Right kidney (tissue), 1 donor: ENCODE measurements around the gene TAF3.

Source experiments
- DNase-seq: peaks from one replicate; pipeline ENCODE4 v3.0.0-alpha.2; 2016

The TAF3 gene

DNA sequence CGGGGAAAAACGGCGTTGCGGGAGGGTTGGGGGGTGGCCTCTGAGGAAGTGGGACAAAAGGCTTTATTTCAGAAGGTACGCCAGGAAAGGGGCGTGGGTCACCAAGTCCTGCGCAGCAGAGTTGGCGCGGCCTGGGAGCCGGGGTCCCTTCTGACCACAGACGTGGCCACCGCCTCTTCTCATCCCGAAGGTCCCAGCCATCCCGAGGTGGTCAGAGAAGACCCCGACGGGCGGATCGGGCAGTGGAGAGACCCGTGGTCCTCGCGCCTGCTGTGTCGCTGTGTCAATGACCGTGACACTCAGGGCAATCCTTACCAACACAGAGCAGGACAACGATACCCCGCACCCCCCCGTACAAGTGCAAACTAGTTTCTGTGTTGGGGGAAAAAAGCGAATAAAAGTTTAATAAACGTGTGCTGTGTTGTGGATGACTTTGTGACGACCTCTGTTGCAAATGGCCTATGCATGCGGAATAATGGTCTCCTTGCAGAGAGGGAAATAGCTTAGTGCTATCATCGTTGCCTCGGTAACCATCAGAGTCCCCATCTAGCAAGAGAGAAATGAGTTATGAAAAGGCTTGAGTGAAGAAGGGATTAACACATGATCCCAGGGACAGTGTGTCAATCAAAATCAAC lies 216.8 kb downstream of the TAF3 start:
- DNase-seq = no peak

DNA sequence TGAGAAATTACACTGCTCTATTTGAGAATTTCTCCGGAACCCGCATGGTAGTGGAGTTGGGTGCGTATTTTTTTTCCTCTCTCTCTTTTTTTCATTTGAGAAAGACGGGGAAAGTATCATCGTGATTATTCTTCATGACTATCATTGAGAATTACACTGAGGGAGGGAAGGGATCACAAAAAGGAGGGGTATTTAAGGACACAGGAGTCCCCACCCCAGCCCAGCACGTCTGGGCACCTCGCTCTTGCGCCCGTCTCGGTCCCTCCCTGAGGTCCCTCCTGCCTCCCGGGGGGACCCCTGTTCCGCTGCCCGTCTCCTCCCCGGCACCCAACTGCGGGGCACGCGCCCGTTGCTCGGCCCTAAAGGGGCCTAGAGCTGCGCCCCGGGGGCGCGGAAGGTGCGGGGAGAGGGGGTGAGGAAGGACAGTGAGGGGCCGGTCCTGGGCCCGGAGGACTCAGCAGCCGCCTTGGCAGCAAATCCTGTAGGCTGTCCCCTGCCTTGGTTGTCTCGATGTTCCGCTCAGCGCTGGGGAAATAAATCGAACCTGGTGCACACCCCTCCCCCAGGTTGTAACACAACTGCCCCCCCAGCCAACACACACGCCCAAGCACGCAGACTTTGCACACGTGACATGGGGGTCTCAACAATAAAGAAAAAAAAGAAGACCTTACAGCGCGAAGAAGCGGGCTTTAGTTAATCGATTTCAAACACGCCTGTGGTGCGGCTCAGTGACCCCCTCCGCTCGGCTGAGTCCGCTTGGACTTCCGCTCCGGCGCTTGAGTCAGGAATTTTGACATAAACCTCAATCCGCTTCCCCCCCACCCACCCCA lies 217.6 kb downstream of the TAF3 start:
- DNase-seq = peak; percentile 67

- DNase-seq = peak; percentile 43
Measured at GRCh38 chr10:8036506-8037198, 218.3 kb downstream of the TAF3 start.

GRCh38 chr10:8037199-8037801 lies 219.0 kb downstream of the TAF3 start:
- peak; percentile 77 for DNase-seq

- peak; percentile 60 for DNase-seq
Measured at GRCh38 chr10:8037941-8038894, 219.9 kb downstream of the TAF3 start.

DNA sequence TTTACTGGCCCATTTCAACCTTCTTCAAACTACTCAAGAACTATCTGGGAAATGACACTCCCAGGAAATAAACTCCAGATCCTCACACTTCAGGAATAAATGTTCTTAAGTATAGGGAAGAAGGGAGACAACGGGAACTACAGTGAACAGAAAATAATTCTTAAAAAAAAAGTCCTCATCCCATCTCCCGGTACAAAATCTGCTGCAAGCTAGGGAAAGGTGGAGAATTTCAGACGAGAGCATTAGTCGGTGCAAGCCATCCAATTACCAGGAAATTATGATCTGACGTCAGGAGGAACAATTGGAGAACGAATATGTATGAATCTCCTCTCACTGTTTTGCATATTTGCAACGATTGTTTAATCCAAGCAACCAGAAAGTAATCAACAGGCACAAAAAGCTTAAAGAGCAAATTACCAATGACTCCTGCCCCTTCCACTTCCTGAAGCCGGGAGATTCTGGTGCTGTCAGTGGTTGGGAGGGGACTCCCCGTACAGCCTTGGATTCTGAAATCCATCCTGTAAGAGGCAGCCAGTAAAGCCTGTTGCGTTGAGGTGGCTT lies 221.1 kb downstream of the TAF3 start:
- DNase-seq = peak; percentile 61

- DNase-seq = peak; percentile 36
Measured at GRCh38 chr10:8040651-8041050, 222.3 kb downstream of the TAF3 start.

GRCh38 chr10:8041284-8041991 lies 223.1 kb downstream of the TAF3 start:
- peak; percentile 44 for DNase-seq

- peak; percentile 37 for DNase-seq
Measured at GRCh38 chr10:8041992-8042720, 223.9 kb downstream of the TAF3 start.

- peak; percentile 71 for DNase-seq
Measured at GRCh38 chr10:8042721-8043568, 224.6 kb downstream of the TAF3 start.

- DNase-seq = peak; percentile 60
Measured at GRCh38 chr10:8043569-8044306, 225.4 kb downstream of the TAF3 start.

DNA sequence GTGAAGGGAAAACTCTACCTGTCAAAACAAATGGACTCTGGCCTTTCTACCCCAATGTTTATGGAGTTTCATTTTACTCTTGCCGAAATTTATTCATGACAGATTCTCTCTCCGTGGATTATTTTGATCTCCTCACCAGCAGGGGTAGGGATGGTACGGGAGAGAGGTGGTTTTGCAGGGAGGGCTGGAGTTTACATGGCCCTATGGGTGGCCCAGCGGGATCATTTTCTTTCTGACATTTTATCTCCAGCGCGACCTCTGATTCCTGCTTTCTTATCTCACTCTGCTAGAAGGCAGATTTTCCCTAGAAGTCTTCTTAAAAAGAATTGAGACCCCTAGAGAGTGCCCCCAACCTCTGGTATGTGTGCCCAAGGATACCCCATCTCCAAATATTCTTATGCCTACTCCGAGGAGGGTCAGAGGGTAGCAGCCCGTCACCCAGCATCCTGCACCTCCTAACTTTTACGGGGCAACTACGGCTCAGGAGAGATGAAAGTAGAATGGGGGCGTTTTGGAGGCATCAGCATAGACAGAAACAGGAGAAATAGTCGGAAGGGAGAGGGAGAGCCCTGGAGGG lies 226.1 kb downstream of the TAF3 start:
- DNase-seq = peak; percentile 40

- DNase-seq = peak; percentile 77
Measured at GRCh38 chr10:8044908-8045725, 226.8 kb downstream of the TAF3 start.

GRCh38 chr10:8045726-8046494 lies 227.6 kb downstream of the TAF3 start:
- no peak for DNase-seq

DNA sequence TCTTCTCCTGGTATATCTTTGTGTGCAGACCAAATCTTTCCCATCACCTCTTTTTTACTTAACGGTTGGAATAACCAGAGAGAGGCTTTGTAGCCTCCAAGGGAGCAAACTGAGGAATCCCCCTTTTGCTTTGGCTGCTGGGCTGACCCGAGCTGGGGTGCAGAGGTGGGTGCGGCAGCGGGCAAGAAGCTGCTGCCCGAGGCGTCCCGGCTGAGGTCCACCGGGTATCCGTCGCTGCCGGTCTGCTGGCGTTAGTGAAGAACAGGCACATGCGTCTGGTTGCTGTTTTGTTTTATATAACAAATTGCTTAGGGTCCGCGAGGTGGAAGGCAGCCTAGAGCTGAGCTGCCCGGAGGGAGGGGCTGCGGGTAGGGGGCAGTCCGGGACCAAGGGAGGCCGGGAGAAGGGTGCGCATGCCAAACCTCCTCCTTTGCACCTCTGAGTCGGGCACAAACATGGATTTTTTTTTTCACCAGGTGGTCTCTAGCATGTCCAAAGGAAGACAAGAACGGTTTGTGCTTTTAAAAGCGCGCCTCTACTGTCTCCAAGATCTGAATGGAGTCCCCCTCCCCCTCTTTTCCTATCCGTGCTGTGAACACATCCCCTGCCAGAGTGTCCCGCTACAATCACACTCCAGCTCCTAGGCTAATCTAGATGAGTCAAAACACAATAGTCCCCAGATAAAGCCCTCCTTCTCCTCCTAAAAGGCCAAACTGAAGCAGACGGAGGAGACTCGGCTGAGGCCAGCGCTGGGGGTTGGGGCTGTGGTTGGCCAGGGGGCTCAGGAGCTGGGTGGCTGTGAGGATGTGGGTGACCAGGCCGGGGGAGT lies 229.4 kb downstream of the TAF3 start:
- peak; percentile 63 for DNase-seq
